ENCODE results near the gene NAA20.

Gene NAA20

GRCh38 chr20:20021835-20022234, 4.7 kb downstream of the NAA20 start:
- no peak for DNase-seq

GRCh38 chr20:20022498-20022897, 5.3 kb downstream of the NAA20 start:
- no peak for DNase-seq

- no peak for DNase-seq
Measured at GRCh38 chr20:20023395-20023794, 6.2 kb downstream of the NAA20 start.

DNA sequence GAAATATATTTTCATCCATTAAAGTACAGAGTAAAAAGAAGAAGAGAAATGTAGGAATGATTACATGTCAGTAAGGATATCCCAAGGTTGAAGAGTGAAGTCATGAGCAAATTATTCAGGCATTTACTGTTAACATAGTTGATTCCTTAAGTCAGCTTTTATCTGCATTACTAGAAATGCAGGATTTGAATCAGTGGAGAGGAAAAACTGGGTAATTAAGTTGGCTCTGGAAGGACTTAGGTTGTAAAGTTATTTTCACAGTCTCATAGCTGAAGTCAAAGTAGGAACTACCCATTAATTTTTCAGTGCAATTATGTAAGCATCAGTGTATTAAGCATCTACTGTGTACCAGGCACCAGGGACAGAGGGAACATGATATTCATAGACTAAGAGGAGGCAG, 7.8 kb downstream of the NAA20 start:
- DNase-seq = no peak

- DNase-seq = no peak
Measured at GRCh38 chr20:20027284-20027683, 10.1 kb downstream of the NAA20 start.

GRCh38 chr20:20031790-20032189, 14.6 kb downstream of the NAA20 start:
- no peak for DNase-seq

DNA sequence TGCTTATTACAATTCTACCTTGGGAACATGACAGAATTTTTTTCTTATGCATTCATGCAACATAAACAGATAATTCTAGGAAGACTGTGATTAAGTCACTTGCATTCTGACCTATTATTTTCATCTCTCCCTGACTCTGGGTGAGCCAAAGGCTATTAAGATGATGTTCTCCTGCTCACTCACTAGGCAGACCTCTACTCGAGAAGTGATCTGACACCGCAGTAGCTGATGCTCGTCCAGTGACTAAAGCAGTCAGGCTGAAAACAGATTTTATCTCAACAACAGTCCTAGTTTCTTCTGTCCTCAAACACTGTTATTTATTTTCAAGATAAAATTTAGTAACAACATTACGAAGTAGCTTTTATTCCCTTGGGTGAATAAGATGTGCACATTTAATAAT, 17.3 kb downstream of the NAA20 start:
- no peak for DNase-seq

GRCh38 chr20:20036756-20037155, 19.6 kb downstream of the NAA20 start:
- DNase-seq = no peak

- DNase-seq = no peak
Measured at GRCh38 chr20:20037960-20038359, 20.8 kb downstream of the NAA20 start.

DNA sequence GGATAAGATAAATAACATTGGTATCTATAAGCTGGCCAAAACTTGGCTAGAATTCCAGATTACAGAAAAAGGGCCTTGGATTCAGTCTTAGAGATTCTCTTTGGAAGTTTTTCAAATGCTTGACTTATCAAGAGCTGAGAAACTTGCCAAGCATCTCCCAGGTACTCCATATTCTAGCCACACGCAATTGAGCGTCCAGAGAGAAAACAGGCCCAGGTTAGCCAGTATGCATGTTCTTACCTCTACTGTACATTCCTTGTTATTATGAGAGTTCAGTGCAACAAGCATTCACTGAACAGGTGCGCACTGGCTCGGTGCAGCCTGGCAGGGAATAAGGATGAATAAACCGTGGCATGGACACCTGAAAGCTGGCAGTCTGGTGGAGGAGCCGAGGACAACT, 21.4 kb downstream of the NAA20 start:
- no peak for DNase-seq

DNA sequence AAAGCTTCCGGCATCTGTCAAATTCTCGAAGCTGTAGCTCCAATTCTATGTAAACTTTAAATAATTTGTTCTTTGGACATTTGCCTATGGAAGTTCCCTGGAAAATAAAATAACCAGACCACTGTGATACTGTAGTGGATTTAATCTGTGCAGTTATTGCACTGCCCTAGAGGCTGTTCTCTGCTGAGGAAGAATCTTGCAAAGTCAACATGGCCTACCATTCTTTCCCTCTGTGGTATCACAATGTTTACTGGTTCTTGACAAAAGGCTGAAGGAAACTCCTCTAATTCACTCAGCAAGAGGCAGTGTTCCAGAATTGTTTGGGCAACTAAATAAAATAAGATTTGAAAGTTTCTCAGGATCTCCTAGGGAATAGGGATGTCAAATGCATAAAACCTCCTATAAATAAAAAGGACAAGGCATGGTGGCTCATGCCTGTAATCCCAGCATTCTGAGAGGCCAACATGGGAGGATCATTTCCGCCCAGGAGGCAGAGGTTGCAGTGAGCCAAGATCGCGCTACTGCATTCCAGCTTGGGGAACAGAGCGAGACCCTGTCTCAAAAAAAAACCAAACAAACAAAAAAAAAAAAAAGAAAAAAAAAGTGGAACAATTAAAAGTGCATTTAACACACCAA, 22.7 kb downstream of the NAA20 start:
- DNase-seq = no peak

- no peak for DNase-seq
Measured at GRCh38 chr20:20051767-20052073, 34.6 kb downstream of the NAA20 start.

GRCh38 chr20:20052074-20052970, 35.2 kb downstream of the NAA20 start, which contains the start of the genes CFAP61 and CRNKL1:
Gene CFAP61, plus strand, starts transcription at chr20:20052532. Its CDS starts 4,122 bp downstream, at chr20:20056654.
Gene CRNKL1, minus strand, starts transcription at chr20:20052466. Its CDS starts 124 bp downstream, at chr20:20052342.
- DNase-seq = peak; percentile 95 to 96

- no peak for DNase-seq
Measured at GRCh38 chr20:20060234-20060998, 43.3 kb downstream of the NAA20 start.

GRCh38 chr20:20063941-20064702, 47.0 kb downstream of the NAA20 start:
- DNase-seq = no peak

DNA sequence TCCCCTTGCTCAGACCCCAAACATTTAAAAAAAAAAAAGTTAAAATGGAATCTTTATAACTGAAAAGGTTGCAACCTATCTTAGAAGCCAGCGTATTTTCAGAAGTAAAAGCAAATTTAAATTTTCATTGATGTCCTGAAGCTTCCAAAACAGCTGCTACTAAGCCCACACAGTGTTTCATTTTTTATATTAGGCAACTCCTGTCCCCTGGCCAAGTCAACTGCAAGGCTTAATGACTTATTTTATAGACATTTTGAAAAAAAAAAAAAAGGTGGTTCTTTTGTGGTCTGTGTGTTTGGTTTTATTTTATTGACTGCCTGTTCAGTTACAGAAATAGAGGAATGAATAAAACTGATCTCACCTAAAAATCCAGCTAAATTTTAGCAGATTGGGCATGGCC, 48.2 kb downstream of the NAA20 start:
- DNase-seq = no peak

DNA sequence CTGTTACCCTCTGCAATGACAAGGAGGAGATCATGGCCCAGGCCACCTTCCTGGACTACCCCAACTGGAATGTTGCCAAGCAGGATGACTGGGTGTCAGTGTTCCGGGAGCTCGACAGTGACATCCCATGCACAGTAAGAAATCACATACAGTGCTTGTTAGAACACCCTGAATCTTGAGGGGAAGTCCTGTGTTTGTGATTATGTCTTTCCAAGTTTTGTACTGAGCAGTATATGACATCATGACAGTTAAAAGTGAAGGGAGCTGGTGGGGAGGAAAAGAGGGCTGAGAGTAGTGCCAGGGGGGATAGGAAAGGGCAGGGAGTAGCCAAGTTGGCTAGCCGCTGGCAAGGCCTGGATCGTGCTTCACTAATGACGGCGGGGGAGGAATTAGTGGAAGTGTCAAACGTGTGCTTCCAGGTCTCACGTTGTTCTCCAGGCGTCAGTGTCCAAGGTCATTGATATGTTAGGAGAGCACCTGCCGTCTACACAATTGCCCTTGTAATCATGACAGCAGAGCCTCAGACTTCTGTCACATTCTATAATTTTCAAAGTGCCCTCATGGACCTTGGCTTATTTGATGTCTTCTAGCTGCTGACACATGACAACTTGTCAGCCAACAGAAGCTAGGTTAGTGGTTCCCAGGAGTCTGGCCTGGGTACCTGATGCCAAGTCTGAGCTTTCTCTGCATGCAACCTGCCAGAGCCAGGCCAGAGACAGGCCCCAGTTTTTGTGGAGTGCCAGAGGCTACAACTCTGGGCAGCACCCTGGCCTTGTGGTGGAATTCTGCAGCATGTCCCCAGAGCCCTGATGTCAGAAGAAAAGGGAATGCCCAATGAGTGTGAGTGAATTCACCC, 53.9 kb downstream of the NAA20 start:
- DNase-seq = no peak

- no peak for DNase-seq
Measured at GRCh38 chr20:20073801-20074371, 56.7 kb downstream of the NAA20 start.

DNA sequence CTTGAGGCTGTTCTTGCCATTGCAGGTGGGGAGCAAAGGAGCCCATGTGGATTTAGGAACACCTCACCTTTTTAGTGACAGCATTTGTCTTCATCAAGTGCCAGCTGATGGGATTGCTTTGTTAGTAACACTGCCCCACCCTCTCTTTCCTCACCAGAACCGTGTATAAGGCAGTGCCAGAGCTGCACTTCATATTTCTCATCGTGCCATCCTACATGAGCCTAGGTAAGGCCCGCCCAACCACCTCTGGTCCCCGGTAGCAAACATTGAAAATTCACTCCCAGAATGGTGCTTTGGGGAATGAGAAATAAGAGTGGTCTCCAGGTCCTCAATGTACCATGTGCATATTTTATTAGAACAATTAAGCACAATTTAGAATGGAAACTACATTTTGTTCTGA, 57.9 kb downstream of the NAA20 start:
- no peak for DNase-seq

DNA sequence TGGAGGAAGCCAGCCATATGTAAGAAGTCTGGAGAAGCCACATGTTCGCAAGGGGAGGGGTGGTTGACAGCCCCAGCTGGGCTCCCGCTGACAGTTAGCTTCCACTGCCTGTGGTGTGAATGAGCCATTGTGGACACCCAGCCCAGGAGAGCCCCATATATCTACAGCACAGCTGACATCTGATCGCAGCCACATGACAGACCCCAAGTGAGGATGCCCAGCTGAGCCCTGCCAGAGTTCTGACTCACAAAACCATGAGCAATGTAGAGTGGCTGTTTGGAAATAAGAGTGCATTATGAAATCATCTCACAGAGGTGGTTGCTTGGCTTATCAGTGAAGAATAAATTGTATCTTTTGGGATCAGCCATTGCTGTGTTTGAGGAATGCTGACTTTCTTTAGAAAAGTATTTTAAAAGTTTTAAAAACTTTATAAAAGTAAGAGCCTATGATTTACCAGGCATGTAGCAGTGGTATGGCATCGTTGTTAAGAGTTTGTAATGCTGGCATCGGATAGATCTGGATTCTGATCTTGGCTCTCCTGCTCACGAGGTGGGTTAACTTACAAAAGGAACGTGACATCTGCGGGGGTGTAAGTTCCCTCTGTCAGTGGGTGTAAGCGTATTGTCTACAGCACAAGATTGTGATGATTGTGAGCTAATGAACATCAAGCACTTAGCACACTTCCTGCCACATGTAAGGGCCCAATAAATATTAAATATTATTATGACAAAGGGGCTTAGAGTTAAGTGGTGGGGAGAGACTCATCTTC, 59.3 kb downstream of the NAA20 start:
- DNase-seq = no peak

GRCh38 chr20:20078041-20078440, 60.9 kb downstream of the NAA20 start:
- DNase-seq = no peak
